OCI-LY3 (cell line): ENCODE results near the gene YWHAG.

ENCODE experiments used
- H2AFZ ChIP-seq: fragments of 200-600, 300-600 bp; shearing (Covaris generic); 2 replicates; pipeline ENCODE4 v1.6.0; 2014; ENCODE audit warnings: antibody characterized with exemption, low read depth, low read length
- H3K27ac ChIP-seq: fragments of 200-600, 300-600 bp; sonication (generic); 2 replicates; pipeline ENCODE4 v1.5.1; 2014; ENCODE audit warnings: mild to moderate bottlenecking, low read length, moderate library complexity, mixed read lengths
- H3K27me3 ChIP-seq: fragments of 200-600, 300-600 bp; sonication (generic); 2 replicates; pipeline ENCODE4 v1.6.1; 2014; ENCODE audit warnings: low read depth, low read length, mixed read lengths
- H3K36me3 ChIP-seq: fragments of 200-600, 300-600 bp; sonication (generic); replicated peaks from 2 replicates; pipeline ENCODE3; 2014; ENCODE audit warnings: low read depth, low read length, mixed read lengths
- H3K4me1 ChIP-seq: fragments of 300-600, 200-600 bp; sonication (generic); 2 replicates; pipeline ENCODE4 v1.6.1; 2014; ENCODE audit warnings: low read length, mixed read lengths
- H3K4me2 ChIP-seq: fragments of 200-600, 300-600 bp; sonication (generic); 2 replicates; pipeline ENCODE4 v1.6.1; 2014; ENCODE audit warnings: low read length, mixed read lengths
- H3K4me3 ChIP-seq: fragments of 300-600, 200-600 bp; sonication (generic); 2 replicates; pipeline ENCODE4 v1.5.1; 2014; ENCODE audit warnings: antibody characterized with exemption, mild to moderate bottlenecking, low read length, moderate library complexity
- H3K79me2 ChIP-seq: fragments of 300-600, 200-600 bp; shearing (Covaris generic); 2 replicates; pipeline ENCODE4 v1.6.1; 2014; ENCODE audit warnings: mild to moderate bottlenecking, low read length, mixed read lengths
- H3K9ac ChIP-seq: fragments of 300-600, 200-600 bp; shearing (Covaris generic); 2 replicates; pipeline ENCODE4 v1.6.0; 2014; ENCODE audit warnings: mild to moderate bottlenecking, low read length, moderate library complexity
- H3K9me3 ChIP-seq: fragments of 200-600, 300-600 bp; shearing (Covaris generic); 2 replicates; pipeline ENCODE4 v1.6.1; 2014; ENCODE audit warnings: low read length, mixed read lengths; ENCODE audit not compliant: insufficient read depth
- H4K20me1 ChIP-seq: fragments of 200-600, 300-600 bp; sonication (generic); 2 replicates; pipeline ENCODE4 v1.6.1; 2016; ENCODE audit warnings: low read length, mixed read lengths; ENCODE audit not compliant: insufficient read depth
- EZH2phosphoT487 ChIP-seq: fragments of 200-600 bp; shearing (Covaris generic); IDR thresholded peaks from 2 replicates; pipeline ENCODE4 v1.6.1; 2018; ENCODE audit warnings: antibody characterized with exemption, mixed run types, low read depth
- TF ChIP-seq, protein P1 (sequence below): fragments of 200-600, 300-600 bp; sonication (generic); IDR thresholded peaks from 2 replicates; pipeline ENCODE4 v1.5.1; 2014; ENCODE audit warnings: antibody characterized with exemption, low read length, low read depth

YWHAG gene

GRCh38 chr7:76334320-76334967 is 24.3 kb downstream of the YWHAG start:
- H3K9me3 ChIP-seq: no peaks in the 10 kb centered on the region
- H3K4me3 ChIP-seq: no peak overlapping the region
- TF ChIP-seq EZH2phosphoT487: no peak
- TF ChIP-seq, protein P1, sequence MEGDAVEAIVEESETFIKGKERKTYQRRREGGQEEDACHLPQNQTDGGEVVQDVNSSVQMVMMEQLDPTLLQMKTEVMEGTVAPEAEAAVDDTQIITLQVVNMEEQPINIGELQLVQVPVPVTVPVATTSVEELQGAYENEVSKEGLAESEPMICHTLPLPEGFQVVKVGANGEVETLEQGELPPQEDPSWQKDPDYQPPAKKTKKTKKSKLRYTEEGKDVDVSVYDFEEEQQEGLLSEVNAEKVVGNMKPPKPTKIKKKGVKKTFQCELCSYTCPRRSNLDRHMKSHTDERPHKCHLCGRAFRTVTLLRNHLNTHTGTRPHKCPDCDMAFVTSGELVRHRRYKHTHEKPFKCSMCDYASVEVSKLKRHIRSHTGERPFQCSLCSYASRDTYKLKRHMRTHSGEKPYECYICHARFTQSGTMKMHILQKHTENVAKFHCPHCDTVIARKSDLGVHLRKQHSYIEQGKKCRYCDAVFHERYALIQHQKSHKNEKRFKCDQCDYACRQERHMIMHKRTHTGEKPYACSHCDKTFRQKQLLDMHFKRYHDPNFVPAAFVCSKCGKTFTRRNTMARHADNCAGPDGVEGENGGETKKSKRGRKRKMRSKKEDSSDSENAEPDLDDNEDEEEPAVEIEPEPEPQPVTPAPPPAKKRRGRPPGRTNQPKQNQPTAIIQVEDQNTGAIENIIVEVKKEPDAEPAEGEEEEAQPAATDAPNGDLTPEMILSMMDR: no peak
- no peaks in the 10 kb centered on the region for H3K4me1 ChIP-seq
- H3K27me3 ChIP-seq: no peaks in the 10 kb centered on the region
- H3K4me2 ChIP-seq: no peak overlapping the region
- no peak overlapping the region for H3K27ac ChIP-seq
- H3K79me2 ChIP-seq: peaks cover 100% of the 10 kb centered on the region
- H4K20me1 ChIP-seq: peaks cover 95% of the 10 kb centered on the region
- H3K9ac ChIP-seq: no peak overlapping the region
- H3K36me3 ChIP-seq: peaks cover 60% of the 10 kb centered on the region
- H2AFZ ChIP-seq: no peak overlapping the region

- Histone ChIP-seq H4K20me1 (peaks cover 96% of the 10 kb centered on the region), H3K36me3 (peaks cover 63% of the 10 kb centered on the region), H3K9me3 (no peaks in the 10 kb centered on the region), H3K4me1 (no peaks in the 10 kb centered on the region), H3K27me3 (no peaks in the 10 kb centered on the region), H3K4me3 (no peak overlapping the region), H3K79me2 (peaks cover 100% of the 10 kb centered on the region), H3K4me2 (no peak overlapping the region), H3K27ac (no peak overlapping the region), H2AFZ (no peak overlapping the region), H3K9ac (no peak overlapping the region)
- TF ChIP-seq, protein P1: no peak
- TF ChIP-seq EZH2phosphoT487: no peak
Observed at GRCh38 chr7:76333511-76334101, 25.2 kb downstream of the YWHAG start.

DNA sequence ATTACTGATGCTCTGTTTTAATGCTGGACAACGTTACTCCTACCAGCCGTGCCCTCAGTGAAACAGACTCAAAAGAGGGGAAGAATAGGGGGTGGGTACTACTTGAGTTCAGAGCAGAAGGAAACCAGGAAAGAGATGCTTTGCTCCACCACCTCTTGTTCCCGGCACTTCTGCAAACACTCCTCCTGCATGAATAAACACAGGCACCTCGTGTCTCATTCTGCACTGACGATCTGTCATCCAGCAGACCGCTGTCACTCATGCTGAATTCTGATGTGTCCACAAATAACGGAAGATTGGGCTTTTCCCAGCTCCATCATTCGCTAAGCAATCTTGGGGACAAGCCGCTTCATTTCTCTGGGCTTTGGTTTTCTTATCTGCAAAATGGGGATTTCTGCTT is 26.7 kb downstream of the YWHAG start:
- Histone ChIP-seq H3K27me3 (no peaks in the 10 kb centered on the region), H3K9me3 (no peaks in the 10 kb centered on the region), H3K4me3 (no peak overlapping the region), H3K27ac (no peak overlapping the region), H4K20me1 (peaks cover 94% of the 10 kb centered on the region), H3K9ac (no peak overlapping the region), H3K4me2 (no peak overlapping the region), H3K4me1 (peaks cover 5% of the 10 kb centered on the region; the same call in 1 of the 2 replicates), H3K79me2 (peaks cover 100% of the 10 kb centered on the region), H2AFZ (no peak overlapping the region), H3K36me3 (peaks cover 62% of the 10 kb centered on the region)
- TF ChIP-seq, protein P1: no peak
- no peak for TF ChIP-seq EZH2phosphoT487

- no peak overlapping the region for H3K4me3 ChIP-seq
- no peak overlapping the region for H3K9ac ChIP-seq
- H3K27me3 ChIP-seq: no peaks in the 10 kb centered on the region
- no peak overlapping the region for H2AFZ ChIP-seq
- peaks cover 94% of the 10 kb centered on the region for H4K20me1 ChIP-seq
- H3K9me3 ChIP-seq: no peaks in the 10 kb centered on the region
- no peak overlapping the region for H3K27ac ChIP-seq
- H3K4me2 ChIP-seq: no peak overlapping the region
- peaks cover 100% of the 10 kb centered on the region for H3K79me2 ChIP-seq
- H3K36me3 ChIP-seq: peaks cover 62% of the 10 kb centered on the region
- TF ChIP-seq, protein P1: peak; percentile 18
- no peak for TF ChIP-seq EZH2phosphoT487
- H3K4me1 ChIP-seq: peaks cover 5% of the 10 kb centered on the region; the same call in 1 of the 2 replicates
Observed at GRCh38 chr7:76330673-76331072, 28.1 kb downstream of the YWHAG start.
